NCI-H146 (cell line): ENCODE measurements around the gene METTL27.
"Not testable (repeated sequence)": the region's sequence is repeated elsewhere in the genome, so short reads cannot be mapped to it uniquely, and the experiment has no call there.

ENCODE experiments used
- DNase-seq: peaks from one replicate; lab custom pipeline; 2025; lab: John Stamatoyannopoulos, UW

METTL27 gene

DNA sequence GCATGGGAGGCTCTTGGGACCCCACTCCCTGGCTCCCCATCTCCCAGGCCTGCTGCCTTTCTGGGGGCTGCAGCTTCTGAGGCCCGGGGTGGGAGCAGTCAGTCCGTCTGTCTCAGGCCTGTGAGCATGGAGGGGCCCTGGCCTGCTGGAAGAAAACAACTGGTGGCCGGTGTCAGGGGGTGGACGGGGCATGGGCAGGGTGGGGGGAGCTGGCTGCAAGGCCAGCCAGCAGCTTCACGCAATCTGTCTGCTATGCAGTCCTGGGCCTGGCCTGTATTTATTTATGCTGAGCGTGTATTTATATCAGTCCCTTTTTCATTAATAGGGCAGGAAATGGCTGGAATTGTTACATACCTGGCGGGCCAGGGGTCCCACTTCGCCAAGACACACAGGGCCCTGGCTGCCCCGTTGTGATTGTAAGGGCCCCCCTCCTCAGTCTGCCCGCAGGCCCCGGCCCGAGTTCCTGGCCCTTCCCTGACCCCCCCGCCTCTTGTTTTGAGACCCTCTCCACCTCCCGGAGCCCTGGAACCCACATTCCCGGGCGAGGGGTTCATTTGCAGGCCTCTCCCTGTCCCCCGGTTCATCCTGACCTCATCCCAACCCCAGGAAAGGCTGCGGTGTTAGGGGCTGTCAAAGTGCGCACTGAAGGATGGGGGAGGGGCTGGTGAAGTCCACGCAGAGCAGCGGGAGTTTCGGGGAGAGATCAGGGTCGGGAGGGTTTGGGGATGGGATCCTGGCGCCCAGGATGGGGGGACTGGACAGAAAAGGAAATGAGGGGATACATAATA, 26.9 kb upstream of the METTL27 start:
- DNase-seq: no peak

DNA sequence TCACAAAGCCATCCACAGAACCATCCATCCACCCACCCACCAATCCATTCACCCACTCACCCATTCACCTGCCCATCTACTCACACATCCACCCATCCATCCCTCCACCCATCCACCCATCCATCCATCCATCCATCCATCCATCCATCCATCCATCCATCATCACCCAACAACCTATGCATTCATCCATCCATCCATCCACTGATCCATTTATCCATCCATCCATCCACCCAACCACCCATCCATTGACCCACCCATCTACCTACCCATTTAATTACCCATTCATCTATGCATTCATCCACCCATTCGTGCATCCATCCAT, 24.1 kb upstream of the METTL27 start:
- DNase-seq: no peak

DNA sequence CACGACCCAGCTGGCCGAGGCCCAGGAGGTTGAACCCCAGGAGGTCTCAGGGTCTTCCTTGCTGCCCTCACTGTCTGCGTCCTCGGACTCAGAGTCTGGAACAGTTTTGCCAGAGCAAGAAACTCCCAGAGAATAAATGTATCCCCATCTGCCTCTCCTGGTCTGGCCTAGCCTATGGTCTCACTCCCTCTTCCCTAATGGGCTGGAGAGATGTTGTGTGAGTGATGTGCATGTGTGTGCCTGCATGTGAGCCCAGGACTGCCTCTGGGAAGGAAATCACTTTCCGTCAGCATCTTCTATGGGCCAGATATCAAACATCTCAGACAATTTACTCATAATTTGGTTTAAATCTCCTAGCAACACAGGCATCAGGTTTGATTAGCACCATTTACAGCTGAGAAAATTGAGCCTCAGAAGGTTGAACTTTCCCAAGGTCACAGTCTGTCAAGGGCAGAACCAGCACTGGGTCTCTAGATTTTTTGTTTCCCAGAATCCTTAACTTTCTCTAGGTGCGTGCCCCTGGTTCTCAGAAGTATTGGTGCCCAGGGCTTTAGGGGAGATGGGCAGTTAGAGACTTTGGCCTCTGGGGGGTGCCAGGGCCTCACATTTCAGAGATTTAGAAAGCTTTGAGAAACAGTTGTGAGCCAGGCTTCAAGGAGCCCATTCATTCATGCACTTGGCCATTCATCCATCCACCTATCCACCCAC, 23.6 kb upstream of the METTL27 start:
- DNase-seq: peak; percentile 65

DNA sequence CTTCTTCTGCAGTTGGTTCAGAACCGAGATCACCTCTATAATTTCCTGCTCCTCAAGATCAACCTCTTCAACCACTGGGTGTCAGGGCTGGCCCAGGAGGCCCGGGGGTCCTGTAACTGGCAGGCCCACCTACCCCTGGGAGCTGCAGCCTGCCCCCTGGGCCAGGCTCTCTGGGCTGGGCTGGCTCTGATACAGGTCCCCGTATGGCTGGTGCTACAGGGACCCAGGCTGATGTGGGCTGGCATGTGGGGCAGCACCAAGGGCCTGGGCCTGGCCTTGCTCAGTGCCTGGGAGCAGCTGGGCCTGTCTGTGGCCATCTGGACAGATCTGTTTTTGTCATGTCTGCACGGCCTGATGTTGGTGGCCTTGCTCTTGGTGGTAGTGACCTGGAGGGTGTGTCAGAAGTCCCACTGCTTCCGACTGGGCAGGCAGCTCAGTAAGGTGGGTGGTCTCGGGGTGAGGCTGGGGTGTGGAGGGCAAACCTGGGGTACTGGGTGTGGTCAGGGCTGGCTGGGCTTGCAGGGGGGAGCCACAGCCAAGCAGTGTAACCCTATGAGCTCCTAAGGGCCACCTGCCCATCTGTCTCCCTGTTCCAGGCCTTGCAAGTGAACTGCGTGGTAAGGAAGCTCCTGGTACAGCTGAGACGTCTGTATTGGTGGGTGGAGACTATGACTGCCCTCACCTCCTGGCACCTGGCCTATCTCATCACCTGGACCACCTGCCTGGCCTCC, 22.8 kb upstream of the METTL27 start:
- DNase-seq: peak; percentile 89

DNA sequence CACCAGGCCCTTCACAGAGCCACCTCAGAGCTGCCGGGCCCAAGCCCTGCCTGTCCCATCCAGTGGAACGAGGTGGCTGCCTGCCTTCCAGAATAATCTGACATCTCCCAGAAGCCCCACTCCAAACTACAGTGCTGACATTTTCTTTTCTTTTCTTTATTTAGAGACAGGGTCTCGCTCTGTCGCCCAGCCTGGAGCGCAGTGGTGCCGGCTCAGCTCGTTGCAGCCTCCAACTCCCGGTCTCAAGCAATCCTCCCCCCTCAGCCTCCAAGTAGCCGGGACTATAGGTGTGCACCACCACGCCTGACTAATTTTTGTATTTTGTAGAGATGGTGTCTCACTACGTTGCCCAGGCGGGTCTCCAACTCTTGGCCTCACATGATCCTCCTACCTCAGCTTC, 19.0 kb upstream of the METTL27 start:
- DNase-seq: no peak

DNA sequence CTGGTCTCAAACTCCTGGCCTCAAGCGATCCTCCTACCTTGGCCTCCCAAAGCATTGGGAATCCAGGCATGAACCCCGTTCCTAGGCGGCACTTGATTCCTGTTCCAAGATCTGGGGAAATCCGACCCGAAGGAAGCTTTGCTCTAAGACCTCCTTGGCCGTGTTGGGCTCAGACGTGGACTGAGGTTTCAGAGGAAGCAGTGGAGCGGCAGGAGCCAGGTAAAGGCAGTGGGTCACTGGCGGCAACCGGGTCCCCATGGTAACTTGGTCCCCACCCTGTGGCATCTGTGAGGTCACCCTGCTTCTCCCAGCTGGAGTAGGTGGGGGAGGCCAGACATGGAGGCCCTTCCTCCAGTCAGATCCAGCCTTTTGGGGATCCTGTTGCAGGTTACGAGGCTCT, 18.5 kb upstream of the METTL27 start, which contains the start of gene TMEM270:
Gene TMEM270, plus strand, starts transcription at position 301 of the 400 bp plus-strand sequence. Its CDS starts 36 bp downstream, at position 337.
- DNase-seq: no peak

DNA sequence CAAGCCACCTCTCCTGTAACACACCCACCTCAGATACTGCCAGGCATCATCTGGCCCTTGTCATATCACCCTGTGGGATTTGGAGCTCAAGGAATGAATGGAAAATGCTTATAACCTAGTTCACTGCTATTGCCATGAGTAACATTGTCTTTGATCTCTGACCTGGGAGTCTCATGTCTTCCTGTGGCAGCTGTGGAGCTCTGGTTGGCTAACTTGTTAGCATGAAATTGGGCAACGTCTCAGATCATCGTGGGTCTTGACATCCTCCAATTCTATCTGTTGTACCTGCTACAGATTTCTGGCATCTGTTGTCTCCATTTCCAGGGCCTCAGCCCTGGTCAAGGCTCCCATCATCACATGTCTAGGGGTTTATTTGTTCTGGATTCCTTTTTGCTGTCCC, 16.5 kb upstream of the METTL27 start:
- no peak for DNase-seq

DNA sequence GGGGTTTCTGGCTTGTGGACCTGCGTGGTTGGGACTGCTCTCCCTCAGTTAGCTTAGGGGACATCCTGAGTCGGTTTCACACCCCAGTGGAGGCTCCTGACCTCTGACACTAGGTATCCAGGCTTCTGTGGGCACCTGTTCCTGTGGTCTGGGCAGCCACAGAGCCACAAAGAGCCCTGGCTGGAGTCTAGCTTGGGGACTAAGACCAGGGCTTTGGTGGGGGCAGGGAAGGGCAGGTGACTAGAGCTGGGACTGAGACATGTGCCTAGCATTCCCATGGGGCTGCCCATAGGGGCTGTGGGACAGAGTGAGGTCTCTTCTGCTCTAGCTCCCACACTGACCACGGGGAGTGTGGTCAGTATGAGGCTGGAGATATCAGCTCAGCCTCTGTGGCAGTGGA, 14.6 kb upstream of the METTL27 start:
- DNase-seq: no peak

DNA sequence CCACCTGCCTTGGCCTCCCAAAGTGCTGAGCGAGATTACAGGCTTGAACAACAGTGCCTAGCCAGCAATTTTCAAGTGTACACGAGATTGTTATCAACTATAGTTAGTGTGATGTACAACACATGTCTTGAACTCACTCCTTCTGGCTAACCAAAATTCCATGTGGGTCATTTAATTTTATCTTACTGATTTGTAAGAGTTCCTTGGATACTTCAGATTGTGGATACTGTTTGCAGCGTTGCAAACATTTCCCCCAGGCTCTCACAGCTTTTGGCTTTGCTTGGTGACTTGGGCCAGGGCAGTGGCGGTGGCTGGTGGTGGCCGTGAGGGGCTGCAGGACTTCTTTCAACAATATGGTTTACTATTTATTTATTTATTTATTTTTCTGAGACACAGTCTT, 10.2 kb upstream of the METTL27 start:
- DNase-seq: no peak

DNA sequence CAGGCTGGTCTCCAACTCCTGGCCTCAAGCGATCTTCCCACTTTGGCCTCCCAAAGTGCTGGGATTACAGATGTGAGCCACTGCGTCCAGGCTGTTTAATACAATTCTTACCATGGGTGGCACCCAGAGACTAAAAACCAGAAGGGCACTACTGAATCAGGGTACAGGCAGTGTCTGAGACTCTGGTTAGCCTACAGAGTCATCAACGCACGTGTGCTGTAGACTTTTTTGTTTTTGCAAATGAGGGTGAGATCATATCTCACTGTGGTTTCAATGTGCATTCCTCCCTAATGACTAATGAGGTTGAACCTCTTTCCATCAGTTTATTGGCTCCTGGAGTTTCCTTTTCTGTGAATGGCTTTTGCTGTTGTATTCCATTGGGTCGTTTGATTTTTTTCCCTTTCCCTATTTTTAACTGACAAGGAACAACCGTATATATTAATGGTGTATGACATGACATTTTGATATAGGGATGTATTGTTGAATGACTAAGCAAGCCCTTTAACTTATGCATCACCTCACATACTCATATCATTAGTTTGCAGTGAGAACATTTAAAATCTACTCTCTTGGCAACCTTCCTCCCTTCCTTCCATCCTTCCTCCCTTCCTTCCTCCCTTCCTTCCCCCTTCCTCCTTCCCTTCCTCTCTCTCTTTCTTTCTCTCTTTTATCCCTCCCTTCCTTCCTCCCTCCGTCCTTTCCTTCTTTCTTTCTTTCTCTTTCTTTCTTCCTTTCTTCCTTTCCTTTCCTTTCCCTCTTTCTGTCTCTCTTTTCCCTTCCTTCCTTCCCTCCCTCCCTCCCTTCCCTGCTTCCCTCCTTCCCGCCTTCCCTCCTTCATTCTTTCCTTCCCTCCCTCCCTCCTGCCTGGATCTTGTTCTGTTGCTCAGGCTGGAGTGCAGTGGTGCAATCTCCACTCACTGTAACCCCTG, 9.4 kb upstream of the METTL27 start:
- DNase-seq: no peak

DNA sequence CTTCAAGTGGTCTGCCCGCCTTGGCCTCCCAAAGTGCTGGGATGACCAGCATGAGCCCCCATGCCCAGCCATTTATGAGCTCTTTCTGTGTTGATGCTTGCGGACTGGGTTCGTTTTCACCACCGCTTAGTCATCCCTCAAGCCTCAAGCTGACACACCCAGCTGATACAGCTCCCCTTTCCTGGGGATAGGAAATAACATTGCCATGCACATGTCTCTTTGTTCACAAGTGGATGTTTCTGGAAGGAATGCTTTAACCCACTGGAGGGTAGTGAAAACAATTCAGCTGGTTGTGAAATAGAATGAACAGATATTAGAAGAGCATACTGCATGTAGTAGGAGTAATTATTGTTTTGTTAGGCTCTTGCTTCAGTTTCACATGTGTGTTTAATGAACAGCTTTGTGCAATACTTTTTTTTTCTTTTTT, 8.5 kb upstream of the METTL27 start:
- no peak for DNase-seq

DNA sequence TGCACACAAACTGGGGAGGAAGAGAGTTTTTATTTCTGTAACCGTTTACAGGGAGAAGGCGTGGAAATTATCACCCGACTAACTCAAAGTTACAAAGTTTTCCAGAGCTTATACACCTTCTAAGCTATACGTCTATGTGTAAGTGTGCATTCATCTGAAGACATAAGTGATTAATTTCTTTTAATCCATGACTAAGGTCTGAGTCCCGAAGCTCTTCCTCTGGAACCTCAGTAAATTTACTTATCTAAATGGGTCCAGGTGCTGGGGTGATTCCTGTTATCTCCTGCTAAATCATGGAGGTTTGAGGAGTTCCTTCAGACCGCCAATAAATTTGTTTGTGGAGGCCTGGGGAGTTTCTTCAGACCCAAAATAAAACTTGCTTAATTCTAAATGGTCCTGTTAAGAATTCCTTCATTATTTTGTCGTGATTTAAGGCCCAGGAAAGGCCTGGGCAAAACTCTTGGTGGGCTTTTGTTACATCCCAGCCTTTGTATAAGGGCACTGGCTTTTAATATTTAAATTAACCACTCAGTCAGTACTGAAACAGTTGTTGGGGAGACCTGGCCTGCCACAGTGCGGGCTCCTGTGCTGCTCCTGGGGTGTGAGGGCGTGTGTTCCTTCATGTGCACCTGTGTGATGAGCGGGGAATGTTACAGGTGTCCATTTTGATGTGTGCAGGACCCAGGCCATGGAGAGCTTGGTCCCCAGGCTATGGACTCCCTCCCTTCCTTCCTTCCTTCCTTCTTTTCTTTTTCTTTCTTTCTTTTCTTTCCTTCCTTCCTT, 5.8 kb upstream of the METTL27 start:
- DNase-seq: no peak

DNA sequence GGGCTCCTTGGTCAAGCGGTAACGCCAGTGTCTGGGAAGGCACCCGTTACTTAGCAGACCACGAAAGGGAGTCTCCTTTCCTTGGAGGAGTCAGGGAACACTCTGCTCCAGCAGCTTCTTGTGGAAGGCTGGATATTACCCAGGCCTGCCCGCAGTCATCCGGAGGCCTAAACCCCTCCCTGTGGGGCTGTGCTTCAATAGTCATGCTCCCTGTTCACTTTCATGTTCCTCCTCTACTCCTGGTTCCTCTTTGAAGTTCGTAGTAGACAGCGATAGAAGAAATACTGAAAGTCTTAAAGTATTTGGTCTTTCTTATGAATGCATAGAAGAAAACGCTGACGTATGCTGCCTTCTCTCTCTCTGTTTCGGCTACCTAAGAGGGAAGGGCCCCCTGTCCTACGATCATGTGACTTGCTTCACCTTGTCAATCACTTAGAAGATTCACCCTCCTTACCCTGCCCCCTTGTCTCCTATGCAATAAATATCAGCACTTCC, 3.4 kb upstream of the METTL27 start:
- DNase-seq: not testable (repeated sequence)

DNA sequence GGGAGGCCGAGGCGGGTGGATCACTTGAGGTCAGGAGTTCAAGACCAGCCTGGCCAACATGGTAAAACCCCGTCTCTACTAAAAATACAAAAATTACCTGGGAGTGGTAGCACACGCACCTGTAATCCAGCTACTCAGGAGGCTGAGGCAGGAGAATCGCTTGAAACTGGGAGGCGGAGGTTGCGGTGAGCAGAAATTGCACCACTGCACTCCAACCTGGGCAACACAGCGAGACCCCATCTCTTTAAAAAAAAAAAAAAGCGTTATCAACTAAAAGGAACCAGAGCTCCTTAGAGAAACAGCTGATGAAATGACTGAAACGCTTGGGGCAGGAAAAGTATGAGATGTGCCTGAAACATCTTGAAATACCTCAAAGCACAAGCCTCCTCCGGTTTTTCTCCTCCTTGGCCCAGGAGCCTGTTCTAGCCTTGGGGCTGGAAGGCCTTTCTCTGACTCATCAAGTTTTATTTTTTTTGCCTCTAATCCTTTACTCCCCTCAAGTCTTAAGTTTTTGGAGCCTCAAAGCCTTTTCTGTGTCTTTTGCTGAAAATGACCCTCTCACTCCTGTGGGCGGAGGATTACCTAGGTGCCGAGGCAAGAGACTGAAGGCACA, 2.6 kb upstream of the METTL27 start:
- no peak for DNase-seq

DNA sequence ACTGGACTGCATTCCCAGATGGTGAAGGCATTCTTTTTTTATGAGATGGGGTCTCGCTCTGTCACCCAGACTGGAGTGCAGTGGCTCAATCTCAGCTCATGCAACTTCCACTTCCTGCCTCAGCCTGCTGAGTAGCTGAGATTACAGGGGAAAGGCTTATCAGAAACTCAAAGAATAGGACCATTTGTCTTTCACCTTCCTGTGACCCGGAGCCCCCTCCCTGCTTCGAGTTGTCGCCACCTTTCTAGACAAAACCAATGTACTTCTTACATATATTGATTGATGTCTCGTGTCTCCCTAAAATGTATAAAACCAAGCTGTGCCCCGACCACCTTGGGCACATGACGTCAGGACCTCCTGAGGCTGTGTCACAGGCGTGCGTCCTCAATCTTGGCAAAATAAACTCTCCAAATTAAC, 1.8 kb upstream of the METTL27 start:
- no peak for DNase-seq

DNA sequence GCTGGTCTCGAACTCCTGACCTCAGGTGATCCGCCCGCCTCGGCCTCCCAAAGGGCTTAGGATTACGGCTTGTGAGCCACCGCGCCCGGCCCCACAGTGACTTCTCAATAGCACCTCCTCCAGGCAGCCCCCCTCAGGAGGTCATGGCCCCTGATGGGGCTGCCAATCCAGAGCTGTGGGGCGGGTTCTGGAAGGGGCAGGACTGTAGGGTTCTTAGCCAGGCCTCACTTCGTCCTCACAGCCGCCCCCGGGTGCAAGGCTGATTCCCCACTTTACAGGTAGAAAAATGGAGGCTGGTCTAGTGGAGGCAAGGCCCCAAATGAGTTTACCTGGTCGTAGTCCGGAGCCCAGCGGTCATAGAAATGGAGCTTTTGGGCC, 638 bp downstream of the METTL27 start:
- no peak for DNase-seq

DNA sequence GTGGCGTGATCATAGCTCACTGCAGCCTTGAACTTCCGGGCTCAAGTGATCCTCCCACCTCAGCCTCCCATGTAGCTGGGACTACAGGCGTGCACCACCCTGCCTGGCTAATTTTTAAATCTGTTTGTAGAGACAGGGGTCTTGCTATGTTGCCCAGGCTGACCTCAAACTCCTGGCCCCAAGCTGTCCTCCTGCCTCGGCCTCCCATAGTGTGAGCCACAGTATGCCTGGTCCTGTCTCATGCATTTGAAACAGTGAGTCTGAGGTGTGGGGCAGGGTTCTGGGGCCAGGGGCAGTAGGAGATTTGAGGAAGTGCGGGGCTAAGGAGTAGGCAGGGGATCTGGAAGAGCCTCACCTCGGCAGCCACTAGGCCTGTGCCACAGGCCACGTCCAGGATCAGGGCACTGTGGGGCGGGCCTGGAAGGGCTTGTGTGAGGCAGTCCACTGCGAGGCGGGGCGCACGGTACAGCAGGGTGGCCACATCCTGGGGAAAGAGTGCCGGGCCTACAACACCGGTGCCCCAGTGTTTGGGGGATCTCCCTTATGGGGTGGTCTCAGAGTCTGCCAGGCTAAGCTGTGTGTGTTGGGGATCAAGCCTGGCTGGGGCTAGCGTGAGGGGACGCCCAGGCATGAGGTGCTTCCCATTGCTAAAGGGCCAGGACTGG, 1.5 kb downstream of the METTL27 start:
- no peak for DNase-seq

DNA sequence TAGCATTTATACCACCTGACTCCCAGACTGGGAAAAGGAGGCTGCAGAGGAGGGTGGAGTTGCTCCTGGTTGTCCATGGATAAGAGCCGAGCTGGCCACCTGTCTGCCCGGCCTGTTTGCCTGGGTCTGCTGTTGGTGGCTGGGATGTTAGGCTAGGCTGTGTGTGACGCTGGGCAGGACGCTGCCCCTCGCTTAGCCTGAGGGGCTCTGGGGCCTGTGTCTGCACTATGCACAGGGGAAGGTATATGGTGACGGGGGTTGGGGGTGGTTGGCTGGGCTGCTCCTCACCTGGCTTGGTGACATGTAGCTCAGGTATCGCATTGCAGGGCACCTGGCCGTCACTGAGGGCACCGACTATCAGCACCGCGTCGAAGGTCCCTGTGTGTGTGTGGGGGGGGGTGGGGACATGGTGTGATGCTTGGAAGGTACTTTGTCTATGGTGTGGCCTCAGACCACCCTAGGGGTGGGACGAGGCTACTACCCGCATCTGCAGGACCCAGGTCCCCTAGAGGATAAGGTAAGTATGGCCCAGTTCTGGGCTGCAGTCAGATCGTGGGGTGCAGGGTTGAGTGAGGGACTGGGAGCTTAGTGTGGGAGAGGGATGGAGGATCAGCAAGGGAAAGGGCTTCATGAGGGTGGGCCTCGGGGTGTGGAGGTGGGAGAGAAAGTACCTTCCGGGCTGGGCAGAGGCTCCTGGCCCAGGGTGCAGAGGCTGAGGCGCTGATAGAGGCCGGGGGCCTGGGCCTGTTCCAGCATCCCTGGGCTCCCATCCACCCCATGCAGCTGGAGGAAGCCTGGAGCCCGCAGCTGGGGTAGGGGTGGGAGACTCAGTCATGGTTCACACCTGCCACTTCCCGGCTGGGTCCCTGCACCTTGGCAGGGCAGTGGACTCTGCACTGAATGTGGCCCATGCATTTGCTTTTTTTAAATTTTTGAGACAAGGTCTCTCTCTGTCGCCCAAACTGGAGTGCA, 2.3 kb downstream of the METTL27 start:
- DNase-seq: no peak

DNA sequence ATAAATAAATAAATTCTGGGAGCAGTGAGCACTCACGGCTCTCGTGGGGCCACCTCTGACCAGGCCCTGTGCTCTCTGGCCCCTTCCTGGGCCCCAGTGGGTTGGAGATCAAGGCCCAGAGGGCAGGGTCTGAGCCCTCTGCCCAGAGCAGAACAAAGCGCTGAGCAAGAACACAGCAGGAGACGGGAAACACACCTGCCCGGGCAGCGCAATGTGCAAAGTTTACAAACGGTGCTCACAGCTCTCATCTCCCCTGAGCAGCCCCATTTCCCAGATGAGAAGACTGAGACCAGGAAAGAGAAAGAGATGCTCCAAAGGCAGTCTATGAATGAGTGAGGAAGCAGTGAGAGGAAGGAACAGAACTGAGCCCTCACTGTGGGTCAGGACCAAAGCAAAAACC, 3.0 kb downstream of the METTL27 start:
- DNase-seq: no peak
